Neural cell (in vitro differentiated cells): Measurements from ENCODE around the gene FBN1.

Experiments
- EP300 ChIP-seq: fragments of 450-650 bp; conservative IDR thresholded peaks from 2 replicates; pipeline ENCODE4 v1.6.1; 2014; ENCODE audit warnings: antibody characterized with exemption, mild to moderate bottlenecking, moderate library complexity; ENCODE audit not compliant: poor library complexity, severe bottlenecking
- EZH2 ChIP-seq: fragments of 200-600, 300-800 bp; shearing (Covaris generic), sonication (generic); IDR thresholded peaks from 2 replicates; pipeline ENCODE4 v1.6.1; 2014; ENCODE audit warnings: antibody characterized with exemption, low read length, borderline replicate concordance, mild to moderate bottlenecking; ENCODE audit not compliant: insufficient read depth, poor library complexity, severe bottlenecking
- MXI1 ChIP-seq: fragments of 450-650 bp; conservative IDR thresholded peaks from 2 replicates; pipeline ENCODE4 v1.6.1; 2014; ENCODE audit warnings: antibody characterized with exemption, mild to moderate bottlenecking; ENCODE audit not compliant: poor library complexity, severe bottlenecking
- RAD21 ChIP-seq: fragments of 450-650 bp; conservative IDR thresholded peaks from 2 replicates; pipeline ENCODE4 v1.6.1; 2014; ENCODE audit warnings: antibody characterized with exemption, mild to moderate bottlenecking, moderate library complexity
- SMC3 ChIP-seq: fragments of 450-650 bp; conservative IDR thresholded peaks from 2 replicates; pipeline ENCODE4 v1.6.1; 2014; ENCODE audit warnings: antibody characterized with exemption, mild to moderate bottlenecking, moderate library complexity; ENCODE audit not compliant: poor library complexity
- TAF1 ChIP-seq: IDR thresholded peaks from 2 replicates; pipeline ENCODE4 v1.6.1; 2012; ENCODE audit warnings: low read depth
- TF ChIP-seq, protein P1 (sequence below): fragments of 450-650 bp; IDR thresholded peaks from 2 replicates; pipeline ENCODE4 v1.5.1; 2014; ENCODE audit warnings: antibody characterized with exemption, mild to moderate bottlenecking, moderate library complexity; ENCODE audit not compliant: poor library complexity, severe bottlenecking
- TF ChIP-seq, protein P2 (sequence below): IDR thresholded peaks from 2 replicates; pipeline ENCODE4 v1.6.1; 2012; ENCODE audit warnings: borderline replicate concordance

DNA sequence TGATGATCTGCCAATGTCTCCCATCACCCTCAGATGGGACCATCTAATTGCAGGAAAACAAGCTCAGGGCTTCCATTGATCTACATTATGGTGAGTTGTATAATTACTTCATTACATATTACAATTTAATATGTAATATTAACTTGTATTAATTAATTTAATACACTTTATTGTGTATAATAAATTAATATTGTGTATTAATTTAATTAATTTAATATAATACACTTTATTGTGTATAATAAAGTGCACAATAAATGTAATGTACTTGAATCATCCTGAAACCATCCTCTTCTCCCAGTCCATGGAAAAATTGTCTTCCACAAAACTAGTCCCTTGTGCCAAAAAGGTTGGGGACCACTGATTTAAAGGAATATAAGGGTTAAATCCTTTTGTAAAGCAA, 123.4 kb downstream of the FBN1 start:
- TF ChIP-seq TAF1 (no peak), EZH2 (no peak), EP300 (no peak), MXI1 (no peak), RAD21 (no peak), SMC3 (no peak)
- TF ChIP-seq, protein P1, sequence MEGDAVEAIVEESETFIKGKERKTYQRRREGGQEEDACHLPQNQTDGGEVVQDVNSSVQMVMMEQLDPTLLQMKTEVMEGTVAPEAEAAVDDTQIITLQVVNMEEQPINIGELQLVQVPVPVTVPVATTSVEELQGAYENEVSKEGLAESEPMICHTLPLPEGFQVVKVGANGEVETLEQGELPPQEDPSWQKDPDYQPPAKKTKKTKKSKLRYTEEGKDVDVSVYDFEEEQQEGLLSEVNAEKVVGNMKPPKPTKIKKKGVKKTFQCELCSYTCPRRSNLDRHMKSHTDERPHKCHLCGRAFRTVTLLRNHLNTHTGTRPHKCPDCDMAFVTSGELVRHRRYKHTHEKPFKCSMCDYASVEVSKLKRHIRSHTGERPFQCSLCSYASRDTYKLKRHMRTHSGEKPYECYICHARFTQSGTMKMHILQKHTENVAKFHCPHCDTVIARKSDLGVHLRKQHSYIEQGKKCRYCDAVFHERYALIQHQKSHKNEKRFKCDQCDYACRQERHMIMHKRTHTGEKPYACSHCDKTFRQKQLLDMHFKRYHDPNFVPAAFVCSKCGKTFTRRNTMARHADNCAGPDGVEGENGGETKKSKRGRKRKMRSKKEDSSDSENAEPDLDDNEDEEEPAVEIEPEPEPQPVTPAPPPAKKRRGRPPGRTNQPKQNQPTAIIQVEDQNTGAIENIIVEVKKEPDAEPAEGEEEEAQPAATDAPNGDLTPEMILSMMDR, result no peak
- TF ChIP-seq, protein P2, sequence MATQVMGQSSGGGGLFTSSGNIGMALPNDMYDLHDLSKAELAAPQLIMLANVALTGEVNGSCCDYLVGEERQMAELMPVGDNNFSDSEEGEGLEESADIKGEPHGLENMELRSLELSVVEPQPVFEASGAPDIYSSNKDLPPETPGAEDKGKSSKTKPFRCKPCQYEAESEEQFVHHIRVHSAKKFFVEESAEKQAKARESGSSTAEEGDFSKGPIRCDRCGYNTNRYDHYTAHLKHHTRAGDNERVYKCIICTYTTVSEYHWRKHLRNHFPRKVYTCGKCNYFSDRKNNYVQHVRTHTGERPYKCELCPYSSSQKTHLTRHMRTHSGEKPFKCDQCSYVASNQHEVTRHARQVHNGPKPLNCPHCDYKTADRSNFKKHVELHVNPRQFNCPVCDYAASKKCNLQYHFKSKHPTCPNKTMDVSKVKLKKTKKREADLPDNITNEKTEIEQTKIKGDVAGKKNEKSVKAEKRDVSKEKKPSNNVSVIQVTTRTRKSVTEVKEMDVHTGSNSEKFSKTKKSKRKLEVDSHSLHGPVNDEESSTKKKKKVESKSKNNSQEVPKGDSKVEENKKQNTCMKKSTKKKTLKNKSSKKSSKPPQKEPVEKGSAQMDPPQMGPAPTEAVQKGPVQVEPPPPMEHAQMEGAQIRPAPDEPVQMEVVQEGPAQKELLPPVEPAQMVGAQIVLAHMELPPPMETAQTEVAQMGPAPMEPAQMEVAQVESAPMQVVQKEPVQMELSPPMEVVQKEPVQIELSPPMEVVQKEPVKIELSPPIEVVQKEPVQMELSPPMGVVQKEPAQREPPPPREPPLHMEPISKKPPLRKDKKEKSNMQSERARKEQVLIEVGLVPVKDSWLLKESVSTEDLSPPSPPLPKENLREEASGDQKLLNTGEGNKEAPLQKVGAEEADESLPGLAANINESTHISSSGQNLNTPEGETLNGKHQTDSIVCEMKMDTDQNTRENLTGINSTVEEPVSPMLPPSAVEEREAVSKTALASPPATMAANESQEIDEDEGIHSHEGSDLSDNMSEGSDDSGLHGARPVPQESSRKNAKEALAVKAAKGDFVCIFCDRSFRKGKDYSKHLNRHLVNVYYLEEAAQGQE, result no peak
